ENCODE results near the gene GPR146. TPM values are rescaled to one million over a fixed set of nuclear protein-coding genes. Genes with fewer than 3 reads are reported as not detected.

GPR146 gene
- total and polyA plus RNA-seq, 2 donors (not counting 1 experiment from before 2014, with no cell fraction given) = 2.2 to 3.3 TPM

DNA sequence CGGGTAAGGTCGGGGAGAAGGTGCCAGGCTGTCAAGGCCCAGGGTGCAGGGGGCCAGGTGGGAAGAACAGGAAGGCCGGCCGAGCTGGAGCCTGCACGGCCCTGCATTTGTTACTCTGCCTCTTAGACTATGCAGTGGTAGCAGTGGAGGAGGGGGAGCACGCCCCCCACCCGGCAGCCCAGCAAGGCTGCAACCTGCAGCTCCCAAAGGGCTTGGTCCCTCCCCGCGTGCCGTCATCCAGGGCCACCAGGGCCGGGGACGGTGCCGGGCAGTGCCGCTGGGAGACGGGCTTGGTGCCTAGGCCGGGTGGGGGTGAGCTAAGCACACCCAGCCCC lies 36.5 kb downstream of the GPR146 start:
- no peak for DNase-seq (ENCODE audit: low read depth in 2 of 2)
- H3K9me3 ChIP-seq (ENCODE audit: control insufficient read depth, insufficient read depth, low read depth, low read length) = no peaks in the 10 kb centered on the region
- H3K27ac ChIP-seq (ENCODE audit: insufficient read depth, low read length) = no peak overlapping the region
- no peak overlapping the region for H3K4me2 ChIP-seq (ENCODE audit: extremely low read depth, insufficient read depth, low read length)
- no peaks in the 10 kb centered on the region for H3K79me2 ChIP-seq (ENCODE audit: control insufficient read depth, insufficient read depth, low read length)
- H3K27me3 ChIP-seq (ENCODE audit: control insufficient read depth, insufficient read depth, low read length) = no peaks in the 10 kb centered on the region
- no peaks in the 10 kb centered on the region for H3K4me1 ChIP-seq (ENCODE audit: control insufficient read depth, extremely low read depth, insufficient read depth, low read length)
- no peak overlapping the region for H3K9ac ChIP-seq (ENCODE audit: insufficient read depth, low read length)
- no peak overlapping the region for H3K4me3 ChIP-seq (replicated peaks in 1 of 4; ENCODE audit: control extremely low read depth in 1 of 4, insufficient read depth in 1 of 4, low read depth in 3 of 4, low read length in 4 of 4)
- H2AFZ ChIP-seq (ENCODE audit: low read length) = no peak overlapping the region
- TF ChIP-seq, protein P1, sequence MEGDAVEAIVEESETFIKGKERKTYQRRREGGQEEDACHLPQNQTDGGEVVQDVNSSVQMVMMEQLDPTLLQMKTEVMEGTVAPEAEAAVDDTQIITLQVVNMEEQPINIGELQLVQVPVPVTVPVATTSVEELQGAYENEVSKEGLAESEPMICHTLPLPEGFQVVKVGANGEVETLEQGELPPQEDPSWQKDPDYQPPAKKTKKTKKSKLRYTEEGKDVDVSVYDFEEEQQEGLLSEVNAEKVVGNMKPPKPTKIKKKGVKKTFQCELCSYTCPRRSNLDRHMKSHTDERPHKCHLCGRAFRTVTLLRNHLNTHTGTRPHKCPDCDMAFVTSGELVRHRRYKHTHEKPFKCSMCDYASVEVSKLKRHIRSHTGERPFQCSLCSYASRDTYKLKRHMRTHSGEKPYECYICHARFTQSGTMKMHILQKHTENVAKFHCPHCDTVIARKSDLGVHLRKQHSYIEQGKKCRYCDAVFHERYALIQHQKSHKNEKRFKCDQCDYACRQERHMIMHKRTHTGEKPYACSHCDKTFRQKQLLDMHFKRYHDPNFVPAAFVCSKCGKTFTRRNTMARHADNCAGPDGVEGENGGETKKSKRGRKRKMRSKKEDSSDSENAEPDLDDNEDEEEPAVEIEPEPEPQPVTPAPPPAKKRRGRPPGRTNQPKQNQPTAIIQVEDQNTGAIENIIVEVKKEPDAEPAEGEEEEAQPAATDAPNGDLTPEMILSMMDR (conservative IDR thresholded peaks at IDR 0.05 in 1 of 2, IDR thresholded peaks at IDR 0.05 in 1 of 2; ENCODE audit: low read depth in 1 of 2, low read length in 2 of 2) = no peak
- TF ChIP-seq EZH2 (IDR thresholded peaks at IDR 0.05; ENCODE audit: low read length, missing control alignments) = no peak
- no peaks in the 10 kb centered on the region for H3K36me3 ChIP-seq (ENCODE audit: control insufficient read depth, insufficient read depth, low read length)
- no peaks in the 10 kb centered on the region for H4K20me1 ChIP-seq (ENCODE audit: control insufficient read depth, extremely low read depth, insufficient read depth, low read length)

DNA sequence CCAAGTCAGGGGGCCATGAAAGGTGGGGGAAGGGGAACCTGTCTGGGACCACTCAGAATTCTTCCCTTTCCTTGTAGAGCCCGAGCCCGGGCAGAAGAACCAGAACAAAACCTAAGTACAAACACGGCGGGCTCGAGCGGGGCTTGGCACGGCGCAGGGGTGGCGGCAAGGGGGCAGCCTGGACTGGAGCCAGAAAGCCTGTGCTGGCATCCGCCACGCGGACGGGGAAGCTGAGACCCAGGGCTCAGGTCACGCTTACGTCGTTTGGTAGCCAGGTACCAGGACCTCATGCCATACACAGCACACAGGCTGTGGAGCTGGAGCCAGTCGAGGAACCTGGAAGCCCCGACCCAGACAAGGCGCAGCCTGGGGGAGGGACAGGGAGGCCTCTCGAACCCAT lies 37.0 kb downstream of the GPR146 start:
- H3K4me3 ChIP-seq (replicated peaks in 1 of 4; ENCODE audit: control extremely low read depth in 1 of 4, insufficient read depth in 1 of 4, low read depth in 3 of 4, low read length in 4 of 4) = no peak overlapping the region
- no peaks in the 10 kb centered on the region for H3K36me3 ChIP-seq (ENCODE audit: control insufficient read depth, insufficient read depth, low read length)
- H3K9me3 ChIP-seq (ENCODE audit: control insufficient read depth, insufficient read depth, low read depth, low read length) = no peaks in the 10 kb centered on the region
- H4K20me1 ChIP-seq (ENCODE audit: control insufficient read depth, extremely low read depth, insufficient read depth, low read length) = no peaks in the 10 kb centered on the region
- H3K27me3 ChIP-seq (ENCODE audit: control insufficient read depth, insufficient read depth, low read length) = no peaks in the 10 kb centered on the region
- TF ChIP-seq, protein P1 (conservative IDR thresholded peaks at IDR 0.05 in 1 of 2, IDR thresholded peaks at IDR 0.05 in 1 of 2; ENCODE audit: low read depth in 1 of 2, low read length in 2 of 2) = no peak
- no peak for TF ChIP-seq EZH2 (IDR thresholded peaks at IDR 0.05; ENCODE audit: low read length, missing control alignments)
- no peak overlapping the region for H3K9ac ChIP-seq (ENCODE audit: insufficient read depth, low read length)
- no peak overlapping the region for H3K27ac ChIP-seq (ENCODE audit: insufficient read depth, low read length)
- H3K79me2 ChIP-seq (ENCODE audit: control insufficient read depth, insufficient read depth, low read length) = no peaks in the 10 kb centered on the region
- no peak overlapping the region for H3K4me2 ChIP-seq (ENCODE audit: extremely low read depth, insufficient read depth, low read length)
- no peak for DNase-seq (ENCODE audit: low read depth in 2 of 2)
- H2AFZ ChIP-seq (ENCODE audit: low read length) = no peak overlapping the region
- H3K4me1 ChIP-seq (ENCODE audit: control insufficient read depth, extremely low read depth, insufficient read depth, low read length) = peaks cover under 1% of the 10 kb centered on the region

DNA sequence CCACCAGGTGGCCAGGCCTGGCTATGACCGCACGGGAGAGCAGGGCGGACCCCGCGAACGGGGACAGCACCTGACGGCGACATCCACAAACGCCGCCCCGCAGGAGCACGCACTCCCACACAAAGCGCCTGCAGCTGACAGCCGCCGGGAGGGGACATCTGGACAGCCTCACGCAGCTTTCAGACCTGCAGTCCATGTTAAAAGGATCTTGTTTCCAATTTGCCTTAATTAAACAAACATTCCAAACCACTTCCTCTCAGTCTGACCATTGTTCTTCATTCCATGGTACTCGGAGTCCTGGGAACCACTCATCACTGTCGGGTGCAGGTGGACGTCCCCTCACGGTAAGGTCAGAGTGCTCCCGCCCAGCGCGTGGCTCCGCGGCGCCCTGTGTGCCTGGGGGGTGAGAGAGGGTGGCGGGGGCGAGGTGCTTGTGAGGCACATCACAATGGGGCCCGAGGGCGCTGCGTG lies 37.6 kb downstream of the GPR146 start:
- Histone ChIP-seq H4K20me1 (ENCODE audit: control insufficient read depth, extremely low read depth, insufficient read depth, low read length) (no peaks in the 10 kb centered on the region), H3K4me2 (ENCODE audit: extremely low read depth, insufficient read depth, low read length) (no peak overlapping the region)
- TF ChIP-seq, protein P1 (conservative IDR thresholded peaks at IDR 0.05 in 1 of 2, IDR thresholded peaks at IDR 0.05 in 1 of 2; ENCODE audit: low read depth in 1 of 2, low read length in 2 of 2) = no peak
- TF ChIP-seq EZH2 (IDR thresholded peaks at IDR 0.05; ENCODE audit: low read length, missing control alignments) = no peak

More for the DNA sequence above, 37.6 kb downstream of the GPR146 start:
- Histone ChIP-seq H3K27ac (ENCODE audit: insufficient read depth, low read length) (no peak overlapping the region), H3K79me2 (ENCODE audit: control insufficient read depth, insufficient read depth, low read length) (no peaks in the 10 kb centered on the region), H3K4me3 (replicated peaks in 1 of 4; ENCODE audit: control extremely low read depth in 1 of 4, insufficient read depth in 1 of 4, low read depth in 3 of 4, low read length in 4 of 4) (no peak overlapping the region), H3K9me3 (ENCODE audit: control insufficient read depth, insufficient read depth, low read depth, low read length) (no peaks in the 10 kb centered on the region), H3K27me3 (ENCODE audit: control insufficient read depth, insufficient read depth, low read length) (no peaks in the 10 kb centered on the region), H3K9ac (ENCODE audit: insufficient read depth, low read length) (no peak overlapping the region), H3K4me1 (ENCODE audit: control insufficient read depth, extremely low read depth, insufficient read depth, low read length) (peaks cover 5% of the 10 kb centered on the region), H2AFZ (ENCODE audit: low read length) (no peak overlapping the region), H3K36me3 (ENCODE audit: control insufficient read depth, insufficient read depth, low read length) (no peaks in the 10 kb centered on the region)
- peak; percentile 51 to 76 for DNase-seq (ENCODE audit: low read depth in 2 of 2)
